Suppressor macrophage (primary cell): ENCODE data around the gene ORC3.

Experiments used
- DNase-seq, 4 experiments: peaks; one replicate each; pipeline ENCODE4 v3.0.0-alpha.2; 2020 to 2022
- total RNA-seq, 17 experiments: gene quantifications; one replicate each; lab custom pipeline; 2026; ENCODE audit warnings: mixed read lengths in 6 of 17, inconsistent platforms in 3 of 17; lab: John Stamatoyannopoulos, UW

The ORC3 gene
- total RNA-seq: 7.6 to 32.9 (median 20.9) reads per million in 17 experiments

DNA sequence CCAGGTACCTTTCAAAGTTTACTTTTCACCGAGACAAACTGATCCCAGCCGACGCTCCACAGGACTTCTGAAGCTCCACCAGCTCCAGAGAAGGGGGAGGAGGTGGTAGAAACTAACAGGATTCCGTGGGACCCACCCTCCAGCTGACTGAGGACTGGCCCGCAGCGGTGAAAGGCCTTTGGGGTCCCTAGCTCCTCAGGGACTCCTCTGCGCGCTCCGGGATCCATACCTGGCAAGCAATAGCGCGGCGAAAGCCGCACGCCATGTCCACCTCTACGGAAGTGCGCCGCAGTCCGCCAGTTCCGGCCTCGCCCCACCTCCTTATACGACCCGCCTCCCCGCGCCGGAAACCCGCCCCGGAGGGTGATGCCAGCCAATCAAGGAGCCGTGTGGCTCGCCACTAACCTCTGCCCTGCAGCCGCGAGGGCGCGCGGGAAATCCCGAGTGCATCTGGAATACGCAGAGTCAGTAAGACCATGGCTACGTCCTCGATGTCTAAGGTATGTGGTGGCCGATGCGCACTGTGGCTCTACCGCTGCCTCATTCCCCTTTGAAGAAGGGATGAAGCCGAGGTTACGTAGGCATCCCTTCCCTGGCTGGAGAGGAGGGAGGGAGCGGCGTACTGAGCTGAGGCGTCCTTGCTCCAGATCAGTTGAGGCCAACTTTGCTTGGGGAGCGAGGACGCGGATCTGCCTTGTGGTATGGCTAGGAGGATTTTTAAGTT is at the start of gene ORC3, which contains the start of gene RARS2:
ORC3 (plus strand) TSS at position 443 of the 724 bp plus-strand sequence; CDS start at position 477, 34 bp downstream.
RARS2 (minus strand) TSS at position 295 of the 724 bp plus-strand sequence; CDS start at position 265, 30 bp downstream.
- peak; percentile 97 to 98 (median 98) for DNase-seq

DNA sequence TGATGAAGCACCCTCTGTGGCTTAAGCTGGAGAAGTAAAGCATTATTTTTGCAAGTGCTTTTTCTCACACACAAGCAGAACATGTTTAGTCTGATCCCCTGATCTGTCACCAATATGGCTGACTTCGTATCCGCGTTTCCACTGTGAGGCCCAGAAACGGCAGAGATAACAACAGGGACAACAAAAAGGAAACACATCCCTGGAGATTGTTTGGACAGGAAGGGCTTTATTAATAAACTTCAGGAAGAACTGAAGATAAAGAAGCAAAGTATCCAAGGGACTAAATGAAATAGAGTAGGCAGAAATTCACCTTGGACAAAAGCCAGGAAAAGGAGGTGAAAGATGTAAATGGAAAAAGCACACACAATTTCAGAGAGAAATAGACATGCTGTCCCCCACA is 49.4 kb upstream of the ORC3 start:
- DNase-seq: no peak

DNA sequence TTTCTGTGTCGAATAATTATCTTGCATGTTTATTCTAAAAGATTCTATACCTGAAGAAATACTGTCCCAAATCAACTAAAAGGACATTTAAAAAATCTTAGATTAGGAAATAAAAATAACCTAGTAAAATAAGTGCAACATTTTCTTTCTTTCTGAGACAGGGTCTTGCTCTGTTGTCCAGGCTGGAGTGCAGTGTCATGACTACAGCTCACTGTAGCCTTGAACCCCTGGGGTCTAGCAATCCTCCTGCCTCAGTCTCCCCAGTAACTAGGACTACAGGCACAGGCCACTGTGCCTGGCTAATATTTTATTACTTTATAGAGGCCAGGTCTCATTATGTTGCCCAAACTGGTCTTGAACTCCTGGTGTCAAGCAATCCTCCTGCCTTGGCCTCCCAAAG is 48.9 kb upstream of the ORC3 start:
- DNase-seq: no peak

DNA sequence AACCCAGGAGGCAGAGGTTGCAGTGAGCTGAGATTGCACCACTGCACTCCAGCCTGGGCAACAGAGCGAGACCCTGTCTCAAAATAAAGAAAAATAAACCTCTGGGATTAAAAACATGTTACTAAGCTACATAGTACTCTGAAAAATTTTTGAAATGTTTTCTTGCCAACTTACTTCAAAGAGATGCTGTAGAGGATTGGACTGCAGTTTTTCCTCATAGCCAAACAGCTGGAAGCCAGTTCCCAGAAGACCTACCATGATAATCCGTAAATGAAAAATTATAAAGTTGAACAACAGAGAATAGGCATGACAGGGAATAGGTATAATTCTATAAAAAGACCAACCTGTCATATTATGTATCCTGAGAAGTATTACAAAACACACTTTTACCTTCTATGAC is 48.2 kb upstream of the ORC3 start:
- DNase-seq: no peak

DNA sequence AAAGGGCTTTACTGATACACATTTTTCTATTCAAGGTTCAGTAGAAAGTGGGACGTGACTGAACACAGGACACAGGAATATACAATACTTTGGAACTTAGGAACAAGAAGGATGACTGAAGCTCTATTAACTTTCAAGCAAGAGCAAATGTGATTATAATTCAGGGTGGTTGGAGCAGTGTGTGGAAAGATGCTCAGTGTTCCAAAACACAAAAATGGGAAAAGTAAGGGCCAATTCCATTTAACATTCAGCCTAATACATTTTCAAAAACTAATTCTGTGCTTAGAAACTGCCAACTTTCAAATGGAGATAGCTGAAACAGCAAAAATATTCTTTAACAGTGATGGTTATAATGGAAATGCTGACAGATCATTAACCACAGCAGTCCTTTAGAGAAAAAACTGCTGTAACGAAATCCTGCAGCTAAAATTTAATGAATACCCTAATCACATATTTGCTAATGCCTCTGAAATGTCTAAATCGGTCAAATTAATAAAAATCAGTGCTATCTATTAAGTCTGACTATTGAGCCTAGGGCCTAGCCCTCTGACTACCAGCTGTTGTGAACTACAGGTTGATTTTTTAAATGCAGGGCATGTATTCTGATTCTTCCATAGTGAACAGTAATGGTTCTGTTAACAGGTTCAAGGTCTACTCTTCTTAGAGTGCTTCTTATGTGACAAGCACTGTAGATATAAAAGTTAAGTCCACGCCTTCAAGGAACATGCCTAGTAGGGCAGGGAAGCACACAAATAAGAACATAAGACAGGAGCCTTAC is 46.0 kb upstream of the ORC3 start:
- DNase-seq: no peak

DNA sequence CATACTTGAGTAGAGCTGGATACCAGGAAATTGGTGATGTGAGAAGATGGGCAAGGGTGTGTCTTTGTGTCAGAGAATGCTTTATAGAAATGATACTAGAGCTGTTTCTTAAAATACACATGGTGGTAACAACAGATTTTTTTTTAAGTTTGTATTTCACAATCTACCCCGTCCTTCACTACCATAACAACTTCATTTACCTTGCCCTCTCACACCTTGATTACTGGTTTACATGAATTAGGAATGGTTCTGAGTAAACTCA is 45.5 kb upstream of the ORC3 start:
- no peak for DNase-seq

DNA sequence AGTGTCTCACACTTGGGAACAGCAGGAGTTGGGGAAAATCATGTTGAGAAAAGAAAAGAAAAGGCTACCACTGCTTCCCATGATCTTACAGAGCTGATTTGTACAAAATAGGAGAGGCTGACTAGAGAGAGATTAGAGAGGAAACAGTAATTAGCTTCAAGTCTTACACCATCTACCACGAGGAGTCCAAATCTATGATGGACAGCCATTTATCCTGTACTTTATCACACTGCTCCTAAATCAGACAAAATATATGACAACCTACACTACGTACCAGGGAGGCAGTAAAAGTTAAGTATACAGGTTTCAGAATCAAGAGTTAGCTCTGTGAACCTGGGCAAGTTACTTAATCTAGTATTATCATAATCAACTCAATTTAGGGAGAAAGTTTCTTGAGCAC is 38.1 kb upstream of the ORC3 start:
- no peak for DNase-seq

DNA sequence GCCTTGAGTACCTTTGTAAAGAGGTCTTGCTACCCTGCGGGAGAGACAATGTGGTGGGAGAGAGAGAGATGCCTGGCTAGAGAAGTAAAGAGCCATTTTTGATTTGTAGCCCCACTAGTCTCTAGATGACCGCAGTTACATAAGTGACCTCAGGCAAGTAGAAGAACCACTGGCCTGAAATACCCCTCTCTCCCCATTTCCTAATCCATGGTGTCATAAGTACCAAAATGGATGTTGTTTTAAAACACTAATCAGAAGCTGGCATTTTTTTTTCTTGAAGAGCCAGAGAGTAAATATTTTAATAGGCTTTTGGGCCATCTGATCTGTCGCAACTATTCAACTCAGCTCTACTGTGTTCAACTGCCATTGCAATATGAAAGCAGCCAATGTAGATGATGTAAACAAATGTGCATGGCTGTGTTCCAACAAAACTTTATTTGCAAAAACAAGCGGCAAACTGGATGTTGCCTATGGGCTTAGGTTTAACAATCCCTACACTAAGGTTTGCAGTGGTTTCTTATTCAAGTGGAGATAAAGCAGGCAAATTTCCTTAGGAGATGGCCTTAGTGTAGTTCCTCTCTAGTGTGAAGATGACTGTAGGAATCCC is 36.7 kb upstream of the ORC3 start:
- DNase-seq: no peak

DNA sequence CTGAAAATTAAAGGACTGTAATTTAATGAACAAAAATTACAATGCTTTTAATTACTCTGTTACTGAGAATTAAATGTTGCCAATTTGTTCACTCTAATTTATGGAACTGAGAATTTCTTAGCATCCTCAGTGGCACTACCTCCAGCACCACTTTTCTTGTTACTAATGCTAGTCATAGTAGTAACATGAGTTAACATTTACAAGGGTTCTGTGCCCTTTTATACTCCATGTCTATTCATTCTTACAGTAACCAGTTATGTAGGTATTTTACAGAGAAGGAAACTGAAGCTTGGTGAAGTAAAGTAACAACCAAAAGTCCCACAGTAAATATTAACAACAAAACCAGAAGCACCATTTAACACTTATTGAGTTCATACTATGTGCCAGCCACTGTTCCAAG is 34.4 kb upstream of the ORC3 start:
- no peak for DNase-seq

DNA sequence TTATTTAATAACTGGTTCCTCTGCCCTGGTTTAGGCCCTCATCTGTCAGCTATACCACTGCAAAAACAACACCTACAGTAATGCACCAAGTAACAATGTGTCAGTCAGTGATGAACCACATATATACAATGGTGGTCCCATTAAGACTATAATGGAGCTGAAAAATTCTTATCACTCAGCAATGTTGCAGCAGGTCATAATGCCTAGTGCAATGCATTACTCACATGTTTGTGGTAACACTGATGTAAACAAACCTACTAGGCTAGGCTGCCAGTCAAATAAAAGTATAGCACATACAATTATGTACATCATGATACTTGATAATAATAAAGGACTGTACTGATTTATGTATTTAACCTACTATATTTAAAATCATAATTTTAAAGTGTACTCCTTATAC is 31.5 kb upstream of the ORC3 start:
- DNase-seq: no peak

DNA sequence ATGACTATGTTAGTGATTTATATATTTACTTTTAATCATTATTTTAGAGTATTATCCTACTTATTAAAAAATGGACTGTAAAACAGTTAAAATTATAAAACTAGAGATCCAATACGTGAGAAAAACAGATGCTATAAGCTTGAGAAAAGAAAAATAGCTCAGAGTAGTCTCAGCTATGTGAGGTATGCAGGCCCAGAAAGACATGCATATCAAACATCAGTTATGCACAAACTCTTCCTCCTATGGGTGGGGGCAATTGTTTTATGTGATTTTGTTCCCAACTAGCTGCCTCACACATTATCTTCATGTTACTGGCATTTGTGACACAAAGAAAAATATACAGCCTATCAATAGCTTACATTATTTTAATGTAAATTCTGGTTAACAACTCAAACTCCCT is 28.9 kb upstream of the ORC3 start:
- DNase-seq: no peak

DNA sequence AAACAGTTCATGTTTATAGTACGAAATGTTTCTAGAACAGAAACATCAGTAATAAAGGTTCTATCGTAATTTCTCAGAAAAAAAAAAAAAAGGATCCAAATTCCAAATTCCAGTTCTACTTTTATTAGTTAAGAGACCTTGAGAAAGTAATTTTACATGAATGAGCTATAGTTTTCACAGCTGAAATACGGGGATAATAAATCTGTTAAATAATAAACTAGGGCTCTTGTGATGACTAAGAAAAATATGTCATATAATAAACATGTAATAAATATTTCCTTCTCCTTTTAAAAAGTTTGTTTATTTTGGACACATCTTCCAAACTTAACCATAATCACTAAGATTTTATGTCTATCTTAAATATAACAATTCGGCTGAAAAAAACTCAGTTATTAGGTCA is 17.9 kb upstream of the ORC3 start:
- no peak for DNase-seq

DNA sequence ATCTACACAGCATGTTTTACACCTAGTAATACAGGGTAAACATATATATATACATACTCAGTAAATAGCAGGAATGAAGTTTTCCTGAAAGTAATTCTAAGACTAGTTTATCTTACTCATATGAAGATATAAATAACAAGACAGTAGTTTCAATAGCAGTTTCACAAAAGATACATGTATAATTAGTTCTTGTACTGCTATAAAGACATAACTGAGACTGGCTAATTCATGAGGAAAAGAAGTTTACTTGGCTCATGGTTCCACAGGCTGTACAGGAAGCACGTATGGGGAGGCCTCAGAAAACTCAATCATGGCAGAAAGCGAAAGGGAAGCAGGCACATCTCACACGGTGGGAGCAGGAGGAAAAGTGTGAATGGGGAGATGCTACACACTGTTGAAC is 17.1 kb upstream of the ORC3 start:
- DNase-seq: no peak

DNA sequence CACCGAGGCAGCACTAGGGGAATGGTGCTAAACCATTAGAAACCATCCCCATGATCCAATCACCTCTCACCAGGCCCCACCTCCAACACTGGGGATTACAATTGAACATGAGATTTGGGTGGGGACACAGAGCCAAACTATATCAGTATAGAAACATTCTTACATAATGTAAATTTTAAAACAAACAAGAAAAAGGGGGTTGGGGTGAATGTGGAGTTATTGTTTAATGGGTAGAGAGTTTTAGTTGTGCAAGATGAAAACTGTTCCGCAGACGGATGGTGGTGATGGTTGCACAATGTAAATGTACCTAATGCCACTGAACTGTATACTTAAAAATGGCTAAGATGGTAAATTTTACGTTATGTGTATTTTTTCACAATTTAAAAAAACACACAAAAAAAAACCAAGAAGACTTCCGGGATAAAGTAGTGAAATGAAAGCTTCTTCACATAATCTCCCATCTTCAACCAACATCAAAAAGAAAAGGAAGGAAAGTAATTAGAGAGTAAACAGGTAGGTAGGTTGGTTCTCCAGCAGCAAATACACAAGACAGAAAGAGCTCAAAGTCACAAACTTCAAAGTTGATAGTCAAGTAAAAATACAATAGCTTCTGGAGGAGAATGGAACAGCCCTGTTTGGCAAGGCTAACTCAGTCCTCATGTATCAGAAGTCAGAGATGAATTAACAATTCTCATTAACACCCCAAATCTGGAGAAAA is 16.5 kb upstream of the ORC3 start:
- no peak for DNase-seq

DNA sequence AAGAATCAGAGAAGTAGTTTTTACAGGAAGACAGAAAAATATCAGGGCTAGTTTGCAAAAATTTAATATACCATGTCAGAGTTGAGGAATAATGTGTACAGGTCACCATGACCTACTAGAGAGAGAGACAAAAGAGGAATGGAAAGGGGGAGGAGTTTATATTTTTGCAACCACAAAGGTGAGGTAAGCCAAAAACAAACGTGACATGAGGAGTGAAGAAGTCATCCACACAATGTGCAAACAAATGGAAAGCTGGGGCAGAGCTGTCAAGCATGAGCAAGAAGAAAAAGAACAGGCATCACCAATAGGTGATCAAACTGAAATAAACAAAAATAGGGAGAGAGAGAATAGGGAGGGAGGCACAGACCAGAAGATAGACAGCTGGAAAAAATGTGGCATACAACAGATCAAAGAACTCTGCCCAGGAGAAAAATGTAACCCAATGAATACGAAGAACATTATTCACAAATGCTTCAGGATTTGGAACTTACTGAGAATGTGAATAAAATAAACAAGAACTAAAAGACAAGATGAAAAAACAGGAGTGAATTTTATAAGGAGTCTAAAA is 15.6 kb upstream of the ORC3 start:
- DNase-seq: no peak

DNA sequence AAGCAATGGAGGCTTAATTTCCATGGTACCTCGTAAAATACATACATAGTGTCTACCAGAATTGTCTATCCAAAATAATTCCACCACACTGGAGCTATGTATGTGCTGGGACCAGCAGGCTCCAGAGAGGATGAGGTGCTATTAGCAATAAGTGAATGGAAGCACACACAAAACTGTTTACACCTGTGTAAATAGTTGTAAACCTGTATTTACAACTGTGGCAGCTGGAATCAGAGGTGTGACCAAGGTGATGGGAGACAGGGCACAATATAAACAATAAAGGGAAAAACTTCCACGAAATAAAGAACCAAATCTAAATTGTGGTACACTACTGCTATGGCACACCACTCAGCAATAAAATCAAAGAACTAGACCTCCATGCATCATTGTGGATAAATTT is 14.5 kb upstream of the ORC3 start:
- no peak for DNase-seq

DNA sequence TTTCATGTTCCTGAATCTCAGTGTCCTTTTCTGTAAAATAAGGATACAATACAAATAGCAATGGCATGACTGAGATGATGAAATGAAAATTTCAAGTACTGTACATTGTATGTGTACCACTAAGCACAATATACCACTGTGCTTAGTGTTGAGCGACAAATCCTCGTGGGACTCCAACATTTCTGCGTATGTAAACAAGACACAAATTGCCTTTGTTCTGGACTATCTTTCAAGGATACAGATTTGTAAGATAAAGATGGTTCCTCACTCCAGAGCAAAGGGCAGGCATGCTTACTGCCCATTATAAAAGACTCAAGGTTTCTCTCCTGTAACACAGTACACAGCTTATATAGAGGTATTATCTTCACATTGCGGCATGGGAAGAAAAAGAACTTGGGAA is 6.1 kb upstream of the ORC3 start:
- no peak for DNase-seq

DNA sequence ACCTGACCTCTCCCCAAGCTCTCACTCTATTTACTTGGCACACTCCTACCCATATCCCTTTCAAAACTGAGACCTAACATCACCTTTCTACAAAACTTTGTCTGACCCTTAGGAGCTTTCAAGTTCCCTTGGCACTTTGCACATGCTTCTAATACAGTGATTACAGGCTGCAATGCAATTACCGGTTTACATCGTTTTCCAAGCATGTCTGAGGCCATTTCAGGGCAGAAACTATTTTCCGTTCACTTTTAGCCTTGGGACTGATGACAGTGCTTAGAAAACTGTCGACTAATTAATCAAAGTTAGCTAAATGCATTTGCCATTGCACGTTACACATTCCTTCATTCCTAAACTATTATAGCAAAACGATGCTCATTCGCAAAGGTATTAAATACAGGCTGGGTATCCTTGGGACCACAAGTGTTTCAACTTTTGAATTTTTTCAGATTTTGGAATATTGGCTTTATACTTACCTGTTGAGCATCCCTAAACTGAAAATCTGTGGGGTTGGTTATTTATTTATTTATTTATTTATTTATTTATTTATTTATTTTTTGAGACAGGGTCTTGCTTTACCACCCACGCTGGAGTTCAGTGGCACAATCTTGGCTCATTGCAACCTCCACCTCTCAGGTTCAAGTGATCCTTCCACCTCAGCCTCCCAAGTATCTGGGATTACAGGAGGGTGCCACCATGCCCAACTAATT is 3.4 kb upstream of the ORC3 start:
- DNase-seq: no peak

DNA sequence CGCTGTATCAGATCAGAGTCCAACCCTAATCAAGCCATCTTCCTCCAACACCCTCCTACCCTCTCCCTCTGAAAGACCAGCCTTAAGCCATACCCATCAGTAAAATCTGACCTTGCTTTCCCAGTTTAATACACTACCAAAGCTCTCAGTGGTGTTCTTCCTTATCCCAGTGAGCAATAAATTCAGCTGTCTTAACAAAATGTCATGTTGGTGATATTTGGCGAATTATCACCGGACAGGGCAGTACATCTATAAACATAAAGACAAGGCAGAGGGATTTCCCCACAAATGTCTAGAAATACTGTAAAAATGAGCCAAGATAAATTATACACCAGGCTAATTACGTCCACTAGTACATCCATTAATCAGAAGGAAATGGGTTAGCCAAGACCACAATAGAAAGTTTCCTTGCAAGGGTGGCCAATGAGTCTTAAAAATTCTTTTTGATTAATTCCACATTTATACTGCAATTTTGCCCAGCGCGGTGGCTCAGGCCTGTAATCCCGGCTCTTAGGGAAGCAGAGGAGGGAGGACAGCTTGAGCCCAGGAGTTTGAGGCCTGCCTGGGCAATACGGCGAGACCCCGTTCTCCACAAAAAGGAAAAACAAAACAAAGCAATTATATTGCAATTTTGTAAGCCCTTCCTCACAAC is 1.1 kb upstream of the ORC3 start:
- DNase-seq: peak in 3 of 4 experiments; percentile 4 to 29 (median 24)

DNA sequence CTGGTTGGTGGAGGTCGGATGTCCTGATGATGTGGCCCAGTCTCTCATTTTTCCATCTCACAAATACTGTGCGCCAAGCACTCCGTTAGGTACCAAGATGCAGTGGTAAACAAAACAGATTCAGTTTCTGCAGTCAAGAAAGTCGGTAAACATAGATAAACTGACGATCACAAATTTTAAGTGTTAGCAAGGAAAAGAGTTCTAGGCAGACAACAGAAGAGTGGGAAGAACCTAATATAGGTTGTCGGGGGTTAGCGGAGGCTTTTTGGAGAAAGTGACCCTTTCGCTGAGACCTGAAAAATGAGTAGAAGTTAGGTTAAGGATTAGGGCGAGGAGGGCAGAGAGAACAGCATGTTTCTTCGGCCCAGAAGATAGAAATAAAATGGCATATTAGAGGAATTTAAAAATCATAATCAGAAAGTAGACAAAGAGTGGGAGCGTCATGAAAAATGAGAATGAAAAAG is 514 bp downstream of the ORC3 start:
- no peak for DNase-seq

DNA sequence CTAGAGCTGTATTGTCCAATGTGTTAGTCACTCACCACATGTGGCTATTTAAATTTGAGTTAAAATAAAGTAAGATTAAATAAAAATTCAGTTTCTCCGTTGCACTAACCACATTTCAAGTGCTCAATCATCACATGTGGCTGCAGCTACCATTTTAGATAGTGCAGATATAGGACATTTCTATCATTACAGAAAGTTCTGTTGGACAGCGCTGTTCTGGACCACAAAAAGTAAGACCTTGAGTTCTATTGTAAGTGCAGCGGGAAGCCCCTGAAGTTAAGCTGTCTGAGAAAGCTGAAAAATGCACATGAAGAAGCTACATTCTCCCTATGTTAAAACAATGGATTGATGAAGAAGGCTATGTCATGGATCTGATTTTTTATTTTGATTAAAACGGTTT is 1.1 kb downstream of the ORC3 start:
- DNase-seq: no peak

DNA sequence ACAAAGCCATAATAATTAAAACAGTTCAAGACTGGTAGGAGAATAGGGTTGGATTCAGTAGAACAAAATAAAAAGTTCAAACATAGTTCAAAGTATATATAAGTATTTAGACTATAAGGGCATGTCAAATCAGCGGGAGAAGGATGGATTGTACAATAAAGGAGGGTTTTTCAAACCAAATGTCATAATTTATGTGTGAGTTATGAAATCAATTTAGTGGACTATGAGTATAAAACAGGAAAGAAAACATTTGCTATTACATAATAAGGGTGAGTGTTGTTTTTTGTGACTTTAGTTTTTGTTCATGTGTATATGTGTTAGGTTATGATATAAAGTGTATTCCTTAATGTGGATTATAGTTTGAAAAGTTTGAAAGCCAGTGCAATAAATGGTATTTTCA is 10.6 kb downstream of the ORC3 start:
- peak in 2 of 4 experiments; percentile 28 to 29 for DNase-seq
